ENCODE data around the gene NDUFC1. TPM values are rescaled to one million over a fixed set of nuclear protein-coding genes. Genes with fewer than 3 reads are reported as not detected.

NDUFC1 gene
- total and polyA plus RNA-seq, 9 of the 15 experiments (the other 6 are each of a cell fraction or from before 2014, with no cell fraction given), result 58.9 to 378 (median 120) TPM

- TF ChIP-seq, protein P1, sequence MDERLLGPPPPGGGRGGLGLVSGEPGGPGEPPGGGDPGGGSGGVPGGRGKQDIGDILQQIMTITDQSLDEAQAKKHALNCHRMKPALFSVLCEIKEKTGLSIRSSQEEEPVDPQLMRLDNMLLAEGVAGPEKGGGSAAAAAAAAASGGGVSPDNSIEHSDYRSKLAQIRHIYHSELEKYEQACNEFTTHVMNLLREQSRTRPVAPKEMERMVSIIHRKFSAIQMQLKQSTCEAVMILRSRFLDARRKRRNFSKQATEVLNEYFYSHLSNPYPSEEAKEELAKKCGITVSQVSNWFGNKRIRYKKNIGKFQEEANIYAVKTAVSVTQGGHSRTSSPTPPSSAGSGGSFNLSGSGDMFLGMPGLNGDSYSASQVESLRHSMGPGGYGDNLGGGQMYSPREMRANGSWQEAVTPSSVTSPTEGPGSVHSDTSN (CRISPR knock-in tag; IDR thresholded peaks at IDR 0.05; ENCODE audit: low read depth), result no peak
- TF ChIP-seq, protein P1 (tag; conservative IDR thresholded peaks at IDR 0.05; ENCODE audit: low read depth), result no peak
- no peak for TF ChIP-seq ETS2 (tag; IDR thresholded peaks at IDR 0.05; ENCODE audit: borderline replicate concordance, poor library complexity, severe bottlenecking)
Measured at GRCh38 chr4:139279760-139280620, 22.3 kb downstream of the NDUFC1 start, which contains the start of gene MGARP (continued).

DNA sequence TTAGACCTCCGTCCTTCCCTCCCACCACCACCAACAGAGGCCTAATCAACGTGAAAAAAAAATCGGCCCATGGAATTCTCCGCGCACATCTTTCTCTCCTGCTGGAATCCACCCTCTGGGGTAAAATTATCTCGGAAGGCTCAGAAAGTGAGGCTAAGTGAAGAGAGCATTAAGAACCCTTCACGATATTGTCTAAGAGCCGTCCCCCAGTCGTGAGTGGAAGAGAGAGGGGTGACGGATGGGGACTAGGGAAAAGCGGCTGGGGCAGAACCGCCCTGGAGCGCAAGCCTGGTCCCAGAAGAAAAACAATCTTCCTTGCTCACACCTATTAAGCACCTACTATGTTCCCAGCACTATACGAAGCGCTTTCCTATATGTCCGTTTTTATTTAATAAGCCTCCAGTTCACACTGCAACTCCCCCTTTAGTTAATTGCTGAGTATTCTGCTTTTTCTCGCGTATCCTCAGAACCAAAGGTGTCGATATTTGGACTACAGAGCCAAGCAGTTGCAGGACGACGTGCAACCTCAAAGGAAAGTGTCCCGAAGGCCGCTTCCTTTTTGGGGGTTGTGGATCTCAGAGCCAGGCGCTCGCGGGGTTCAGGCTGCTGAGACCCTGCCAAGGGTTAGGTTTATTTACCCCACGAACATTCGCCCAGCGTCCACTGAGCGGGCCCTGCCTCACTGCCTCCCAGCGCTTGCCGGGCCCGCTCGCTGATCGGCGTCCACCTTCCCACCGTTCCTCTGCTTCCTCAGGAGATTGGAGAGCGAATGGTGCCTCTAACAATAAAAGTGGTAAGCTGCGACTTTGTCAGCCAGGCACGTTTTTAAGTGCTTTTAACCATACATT, 23.1 kb downstream of the NDUFC1 start:
- no peak overlapping the region for H3K9ac ChIP-seq (ENCODE audit: insufficient read depth in 1 of 2, low read depth in 2 of 2, low read length in 2 of 2)
- TF ChIP-seq YY1 (IDR thresholded peaks at IDR 0.05; ENCODE audit: borderline replicate concordance in 1 of 3, control insufficient read depth in 1 of 3, extremely low read depth in 1 of 3, insufficient read depth in 3 of 3, insufficient read length in 1 of 3, insufficient replicate concordance in 2 of 3, low read depth in 1 of 3, low read length in 2 of 3) (no peak), EP300 (IDR thresholded peaks at IDR 0.05; ENCODE audit: low read length) (no peak), PCBP2 (IDR thresholded peaks at IDR 0.05; ENCODE audit: low read depth, low read length, poor library complexity, severe bottlenecking) (no peak), MBD1 (CRISPR knock-in tag; IDR thresholded peaks at IDR 0.05) (no peak)
- H3K9me3 ChIP-seq (replicated peaks; ENCODE audit: control insufficient read depth, insufficient read depth, low read depth, low read length), result no peaks in the 10 kb centered on the region
- FAIRE-seq (no peak), ATAC-seq (no peak), DNase-seq (ENCODE audit: extremely low read depth in 1 of 4, low spot score in 3 of 4) (no peak)
- no peak overlapping the region for H2AFZ ChIP-seq (ENCODE audit: low read depth, low read length)
- BruUV-seq (replicated peaks), result no TSS peak
- no peaks in the 10 kb centered on the region for H3K79me2 ChIP-seq (ENCODE audit: control insufficient read depth, insufficient read depth, low read length)
- CTCF ChIA-PET (ENCODE audit: low intra/inter-chr PET ratio), result no interaction called here
- no peak overlapping the region for H3K27ac ChIP-seq (ENCODE audit: extremely low read depth, low read depth, low read length)
- intact Hi-C loops (cut with micrococcal nuclease) (no loop called here), in situ Hi-C loops (cut with MboI) (no loop called here)
- no peak overlapping the region for H3K4me2 ChIP-seq (ENCODE audit: insufficient read depth, low read length)
- no peaks in the 10 kb centered on the region for H3K36me3 ChIP-seq (ENCODE audit: control insufficient read depth, insufficient read depth, low read length)
- no peaks in the 10 kb centered on the region; a peak in 1 of 5 replicates for H3K4me1 ChIP-seq (replicated peaks in 1 of 2; ENCODE audit: control insufficient read depth in 2 of 2, insufficient read depth in 2 of 2, low read length in 2 of 2)
- H3K9me1 ChIP-seq (ENCODE audit: control insufficient read depth, insufficient read depth, low read length), result no peaks in the 10 kb centered on the region
- no peak overlapping the region for H3K4me3 ChIP-seq
- POLR2A ChIA-PET, result no interaction called here
- H4K20me1 ChIP-seq (replicated peaks; ENCODE audit: control insufficient read depth, insufficient read depth, low read length), result no peaks in the 10 kb centered on the region
- 81% methylated on average over 33 of the region's 40 CpGs for WGBS (ENCODE audit: insufficient coverage, low coverage, missing lambda C conversion rate)
- H3K27me3 ChIP-seq (ENCODE audit: control insufficient read depth in 2 of 2, insufficient read depth in 2 of 2, low read length in 2 of 2), result no peaks in the 10 kb centered on the region

All from K562 (cell line).